Stimulated activated CD4-positive, alpha-beta T cell treated with anti-CD3 and anti-CD28 coated beads, Interleukin-2, amount 100 ng/mL, for 24 hours (primary cell): ENCODE measurements around the gene CTIF.

Experiments
- DNase-seq, 2 donors: peaks; one replicate each; pipeline ENCODE4 v3.0.0-alpha.2; 2020

Gene CTIF

DNA sequence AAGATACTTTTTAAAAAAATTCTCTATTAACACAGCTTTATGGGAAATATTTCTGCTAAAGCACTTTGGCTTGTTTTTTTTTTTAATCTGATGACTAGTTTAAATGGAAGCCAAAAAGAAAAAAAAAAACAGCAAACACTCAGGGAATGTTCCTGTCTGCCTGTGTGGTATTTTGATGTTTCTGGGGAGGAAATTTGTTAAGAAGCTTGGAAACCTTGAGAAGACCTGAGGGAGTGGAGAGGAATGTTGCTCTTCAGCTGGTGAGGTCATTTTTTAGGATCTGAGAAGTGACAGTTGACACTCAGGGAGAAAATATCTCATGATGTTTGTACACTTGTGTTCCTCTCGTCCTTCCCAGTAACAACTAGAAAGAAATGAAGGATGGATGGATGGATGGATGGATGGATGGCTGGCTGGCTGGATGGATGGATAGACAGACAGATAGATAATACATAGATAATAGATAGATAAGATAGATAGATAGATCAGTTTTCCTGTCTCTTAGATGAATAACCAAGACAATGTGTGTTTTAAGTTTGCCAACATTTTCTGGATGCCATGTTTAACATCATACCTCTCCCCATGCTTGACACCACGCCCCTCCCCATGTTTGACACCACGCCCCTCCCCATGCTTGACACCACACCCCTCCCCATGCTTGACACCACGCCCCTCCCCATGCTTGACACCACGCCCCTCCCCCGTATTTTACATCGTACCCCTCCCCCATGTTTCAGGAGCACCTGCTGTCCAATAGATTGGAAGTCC is 84.8 kb downstream of the CTIF start:
- no peak for DNase-seq

DNA sequence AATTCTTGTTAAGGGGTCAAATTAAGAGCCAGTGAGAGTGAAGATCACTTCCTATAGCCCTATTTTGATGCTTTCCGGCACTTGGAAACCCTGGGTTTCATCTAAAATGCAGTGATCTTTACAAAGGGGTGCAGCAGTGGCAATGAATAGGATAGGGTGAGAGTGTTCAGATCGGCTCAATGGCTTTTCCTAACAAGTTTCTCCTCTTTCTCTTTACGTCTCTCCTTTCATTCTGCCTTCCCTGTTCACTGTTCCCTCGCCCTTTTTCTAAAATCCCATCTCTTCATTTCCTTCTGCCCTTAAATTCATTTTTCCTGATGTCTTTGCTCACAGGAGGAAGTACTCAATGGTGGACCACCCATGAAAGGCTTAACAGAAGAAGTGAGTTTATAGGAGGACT is 86.0 kb downstream of the CTIF start:
- no peak for DNase-seq

DNA sequence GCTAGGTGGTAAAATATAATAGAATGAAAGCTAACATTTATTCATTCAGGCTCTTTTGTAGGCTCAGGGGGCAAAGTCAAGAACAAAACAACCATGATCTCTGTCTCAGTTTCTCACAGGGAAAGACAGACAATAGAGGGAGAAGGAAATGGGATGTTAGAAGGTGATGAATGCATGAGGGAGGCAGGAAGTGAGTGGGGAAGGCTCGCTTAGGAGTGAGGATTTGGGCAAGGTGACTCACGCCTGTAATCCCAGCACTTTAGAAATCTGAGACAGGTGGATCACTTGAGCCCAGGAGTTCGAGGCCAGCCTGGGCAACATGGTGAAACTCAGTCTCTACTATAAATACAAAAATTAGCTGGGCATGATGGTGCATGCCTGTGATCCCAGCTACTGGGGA is 88.4 kb downstream of the CTIF start:
- no peak for DNase-seq

DNA sequence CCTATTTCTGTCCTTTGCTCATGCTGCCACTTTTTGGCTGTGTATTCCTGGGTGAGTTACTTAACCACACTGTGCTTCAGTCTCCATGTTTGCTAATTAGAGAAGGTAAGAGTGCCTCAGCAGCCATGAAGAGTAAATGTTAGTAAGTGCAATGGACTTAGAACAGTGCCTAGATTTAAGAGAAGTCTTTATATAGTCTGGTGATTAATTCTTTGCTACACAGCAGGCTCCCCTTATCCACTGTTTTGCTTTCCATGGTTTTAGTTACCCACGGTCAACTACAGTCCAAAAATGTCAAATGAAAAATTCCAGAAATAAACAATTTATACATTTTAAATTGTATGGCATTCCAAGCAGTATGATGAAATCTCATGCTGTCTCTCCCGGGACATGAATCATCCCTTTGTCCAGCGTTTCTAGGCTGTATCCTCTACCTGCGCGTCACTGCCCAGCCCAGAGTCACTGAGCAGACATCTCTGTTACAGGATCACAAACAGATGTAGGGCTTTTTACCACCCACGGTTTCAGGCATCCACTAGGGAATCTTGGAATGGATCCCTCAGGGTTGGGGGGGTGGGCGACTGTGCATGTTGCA is 91.0 kb downstream of the CTIF start:
- no peak for DNase-seq

DNA sequence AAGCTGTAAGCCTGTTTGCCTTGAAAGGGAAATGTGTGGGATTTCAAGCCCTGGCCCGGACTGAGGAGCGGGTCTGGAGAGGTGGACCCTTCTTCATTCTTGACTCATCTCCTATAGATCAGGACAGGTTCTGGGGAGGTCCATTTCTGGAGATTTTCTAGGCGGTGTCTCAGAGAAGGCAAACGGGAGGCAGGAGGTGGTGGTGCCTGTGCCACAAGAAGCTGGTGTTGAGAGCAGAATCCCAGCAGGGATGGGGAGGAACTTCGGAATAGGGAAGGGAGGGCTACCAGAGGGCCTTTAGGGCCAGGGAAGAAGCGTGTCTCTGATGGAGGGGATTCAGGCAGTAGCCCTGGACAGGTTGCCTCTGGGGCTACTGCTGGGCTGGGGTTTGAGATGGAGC is 93.0 kb downstream of the CTIF start:
- DNase-seq, result no peak

DNA sequence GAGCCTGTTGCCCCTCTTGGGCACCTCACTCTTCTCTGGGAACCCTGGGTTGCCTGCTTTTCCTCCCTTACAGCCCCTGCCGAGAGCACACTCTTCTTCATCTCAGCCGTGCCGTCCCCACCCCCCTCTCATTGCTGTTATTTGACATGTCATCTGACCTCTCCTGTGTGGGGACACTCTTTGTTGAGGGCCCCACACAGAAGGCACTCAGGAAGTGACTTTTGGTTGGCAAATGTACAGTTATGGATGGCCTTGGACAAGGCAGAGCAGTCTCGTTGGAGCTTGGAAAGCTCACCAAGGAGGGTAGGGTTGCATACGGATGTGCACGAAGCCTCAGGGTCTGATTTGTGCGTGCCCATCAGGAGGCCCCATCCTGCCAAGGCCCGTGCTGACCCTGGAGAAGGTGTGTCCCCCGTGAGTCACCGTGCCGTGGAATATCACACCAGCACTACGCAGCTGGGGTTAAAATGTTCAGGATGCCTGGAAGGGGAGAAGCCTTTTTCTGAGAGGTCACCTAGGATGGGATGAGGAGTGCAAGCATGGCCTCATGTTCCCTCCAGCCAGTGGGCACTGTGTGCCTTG is 93.9 kb downstream of the CTIF start:
- no peak for DNase-seq

DNA sequence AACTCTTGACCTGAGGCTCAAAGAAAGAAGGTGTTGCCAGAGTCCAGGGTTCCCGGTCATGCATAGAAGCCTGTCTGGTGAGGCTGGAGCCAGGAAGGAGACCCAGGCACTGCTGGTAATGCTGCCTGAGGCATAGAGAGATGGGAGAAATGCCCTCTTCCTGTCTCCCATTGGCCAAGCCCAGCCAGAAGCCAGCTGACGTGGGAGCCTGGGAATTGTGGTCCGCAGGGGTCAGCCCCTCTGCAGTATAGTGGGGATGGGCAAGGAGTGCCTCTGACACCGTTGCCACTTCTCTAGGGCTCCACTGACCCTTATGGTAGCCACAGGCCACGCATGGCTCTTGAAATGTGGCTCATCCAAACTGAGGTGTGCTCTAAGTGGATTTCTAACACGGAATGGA is 95.7 kb downstream of the CTIF start:
- no peak for DNase-seq

DNA sequence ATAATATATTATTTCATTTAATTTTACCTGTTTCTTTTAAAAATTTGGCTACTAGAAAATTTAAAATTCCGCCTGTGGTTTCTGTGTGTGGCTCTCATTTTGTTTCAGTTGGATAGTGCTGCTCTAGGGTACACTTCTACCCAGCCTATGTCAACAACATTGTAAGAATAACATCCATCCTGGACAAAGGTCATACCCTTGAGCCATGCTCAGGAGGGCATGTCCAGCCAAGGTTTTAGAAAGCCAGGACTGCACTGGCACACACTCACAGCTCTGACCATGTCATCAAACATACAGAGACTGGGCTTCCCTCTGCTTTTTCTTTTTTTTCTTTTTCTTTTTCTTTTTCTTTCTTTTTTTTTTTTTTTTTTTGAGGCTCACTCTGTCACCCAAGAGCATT is 96.1 kb downstream of the CTIF start:
- no peak for DNase-seq

DNA sequence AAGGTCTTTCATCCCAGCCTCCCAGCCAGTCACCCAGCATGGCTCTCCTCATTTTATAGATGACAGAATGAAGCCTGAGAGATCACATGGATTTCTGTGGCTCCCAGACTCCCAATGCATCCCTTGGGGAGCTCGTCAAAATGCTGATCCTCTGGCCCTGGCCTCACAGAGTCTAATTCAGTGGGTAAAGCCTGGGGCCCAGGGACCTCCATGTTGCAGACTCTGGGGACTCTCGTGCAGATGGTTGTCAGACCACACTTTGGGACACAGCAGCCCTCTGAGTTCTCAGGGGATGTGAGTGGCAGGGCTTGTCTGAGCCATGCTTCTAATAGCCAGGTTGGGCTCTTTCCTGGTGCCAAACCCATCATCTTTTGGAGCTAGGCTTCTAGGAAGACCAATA is 97.0 kb downstream of the CTIF start:
- DNase-seq, result no peak

DNA sequence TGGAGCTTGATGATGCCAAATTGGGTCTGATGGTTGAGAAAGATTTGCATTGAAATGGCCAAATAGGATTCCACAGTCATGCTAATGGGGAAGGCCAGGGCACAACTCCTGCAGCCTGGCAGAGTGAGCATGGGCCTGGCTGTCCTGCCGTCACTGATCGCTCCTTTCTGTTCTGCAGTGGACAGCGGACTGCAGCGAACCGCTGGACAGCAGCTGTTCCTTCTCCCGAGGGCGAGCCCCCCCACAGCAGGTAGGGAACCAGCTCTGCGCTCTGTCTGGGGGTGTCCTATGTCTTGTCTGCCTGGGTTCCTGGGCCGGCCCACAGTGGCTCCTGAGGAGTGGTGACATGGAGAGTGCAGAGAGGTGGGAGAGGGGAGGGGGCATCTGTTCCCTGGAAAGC is 97.6 kb downstream of the CTIF start:
- DNase-seq, result no peak

DNA sequence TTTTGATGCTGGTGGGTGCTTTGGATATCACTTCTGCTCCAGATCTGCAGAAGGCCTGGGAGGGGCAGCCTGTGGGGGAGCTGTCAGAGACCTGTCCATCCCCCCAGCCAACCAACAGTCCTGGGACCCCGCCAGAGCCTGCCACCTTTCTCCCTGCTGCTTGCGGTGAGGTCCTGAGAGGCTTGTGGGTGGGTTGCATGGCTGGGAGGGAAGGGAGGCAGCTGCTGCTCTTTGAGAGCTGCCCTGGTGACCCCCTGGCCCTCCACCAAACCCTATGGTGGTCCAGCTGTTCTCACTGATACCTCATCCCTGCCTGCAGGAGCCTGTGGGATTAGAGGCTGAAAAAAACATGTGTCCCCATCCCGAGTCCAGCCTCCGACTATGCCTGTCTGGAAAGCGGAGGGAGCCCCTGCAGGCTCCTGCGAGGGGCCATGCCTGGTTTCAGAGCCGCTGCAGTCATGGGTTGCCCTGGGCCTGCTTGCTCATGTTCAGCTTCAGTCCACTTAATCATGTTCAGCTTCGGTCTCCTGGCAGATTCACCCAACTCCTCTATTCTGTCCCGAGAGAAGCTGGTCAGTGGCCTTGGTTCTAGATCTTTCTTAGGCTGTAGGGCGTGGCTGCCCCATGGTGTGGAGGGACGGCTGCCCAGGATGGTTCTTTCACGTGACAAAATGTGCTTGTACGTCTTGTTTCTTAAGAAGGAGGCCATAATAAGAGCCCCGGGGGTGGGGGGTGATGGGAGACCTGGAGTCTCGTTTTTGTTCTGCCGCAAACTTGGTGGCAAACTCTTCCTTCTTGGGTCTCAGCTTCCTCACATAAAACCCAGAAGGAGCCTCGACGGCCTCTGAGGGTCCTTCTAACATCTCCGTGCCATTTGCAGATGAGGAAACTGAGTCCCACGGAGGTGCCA is 98.5 kb downstream of the CTIF start:
- DNase-seq, result no peak

DNA sequence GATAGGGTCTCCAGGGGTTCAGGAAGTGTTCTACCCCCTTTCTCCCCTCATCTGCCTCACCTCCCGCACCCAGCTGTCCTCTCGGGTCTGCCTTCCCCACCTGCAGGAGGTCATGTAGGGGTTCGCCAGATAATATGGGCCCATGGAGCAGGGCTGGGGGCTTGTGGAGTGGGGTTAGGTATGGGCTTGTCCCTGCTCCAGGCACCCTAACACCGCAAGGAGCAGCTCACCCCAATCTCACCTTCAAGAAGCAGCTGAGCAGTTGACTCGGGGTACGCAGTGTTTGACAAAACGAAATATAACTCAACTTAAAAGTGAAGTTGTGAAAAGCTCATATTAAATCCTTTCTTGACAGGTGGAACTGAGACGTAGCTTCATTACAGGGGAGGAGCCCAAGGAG is 99.6 kb downstream of the CTIF start:
- DNase-seq, result no peak

DNA sequence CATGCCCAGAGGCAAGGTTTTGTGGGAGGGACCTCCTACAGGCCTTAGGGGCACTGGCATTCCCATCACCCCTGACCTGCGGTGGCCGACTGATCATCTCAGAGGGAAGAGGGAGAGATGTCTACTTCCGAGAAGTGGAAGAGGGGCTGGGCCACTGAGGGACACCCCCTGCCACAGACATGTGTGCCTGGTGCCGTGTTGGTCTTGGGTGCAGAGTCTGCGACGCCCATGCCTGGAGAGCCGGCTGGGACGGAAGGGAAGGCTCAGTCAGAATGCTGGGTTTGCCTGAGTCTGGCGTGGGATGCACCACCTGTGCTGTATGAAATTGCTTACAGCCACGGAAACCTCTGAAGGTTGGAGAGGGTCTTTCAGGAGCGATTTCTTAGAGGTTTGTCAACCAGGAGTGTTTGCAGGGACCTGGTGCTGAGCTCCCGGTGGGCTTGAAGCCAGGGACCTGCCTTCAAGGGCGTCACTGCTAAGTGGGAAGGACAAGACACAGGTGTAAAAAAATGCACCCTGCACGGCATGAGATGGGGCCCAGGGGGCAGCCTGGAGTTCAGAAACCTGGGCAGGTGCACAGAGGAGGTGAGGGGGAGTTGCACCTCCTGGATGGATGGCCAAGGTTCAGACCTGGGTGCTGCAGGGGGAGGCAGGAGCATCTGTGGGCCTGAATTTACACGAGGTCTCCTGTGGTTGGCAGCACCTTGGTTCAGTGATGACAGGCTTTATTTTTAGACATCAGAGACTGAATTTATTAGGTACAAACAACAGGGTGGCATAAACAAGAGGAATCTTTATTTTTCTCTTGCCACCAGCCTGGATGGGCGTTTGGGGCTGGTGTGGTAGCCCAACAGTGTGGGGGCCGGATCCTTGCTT is 100.3 kb downstream of the CTIF start:
- DNase-seq, result no peak

DNA sequence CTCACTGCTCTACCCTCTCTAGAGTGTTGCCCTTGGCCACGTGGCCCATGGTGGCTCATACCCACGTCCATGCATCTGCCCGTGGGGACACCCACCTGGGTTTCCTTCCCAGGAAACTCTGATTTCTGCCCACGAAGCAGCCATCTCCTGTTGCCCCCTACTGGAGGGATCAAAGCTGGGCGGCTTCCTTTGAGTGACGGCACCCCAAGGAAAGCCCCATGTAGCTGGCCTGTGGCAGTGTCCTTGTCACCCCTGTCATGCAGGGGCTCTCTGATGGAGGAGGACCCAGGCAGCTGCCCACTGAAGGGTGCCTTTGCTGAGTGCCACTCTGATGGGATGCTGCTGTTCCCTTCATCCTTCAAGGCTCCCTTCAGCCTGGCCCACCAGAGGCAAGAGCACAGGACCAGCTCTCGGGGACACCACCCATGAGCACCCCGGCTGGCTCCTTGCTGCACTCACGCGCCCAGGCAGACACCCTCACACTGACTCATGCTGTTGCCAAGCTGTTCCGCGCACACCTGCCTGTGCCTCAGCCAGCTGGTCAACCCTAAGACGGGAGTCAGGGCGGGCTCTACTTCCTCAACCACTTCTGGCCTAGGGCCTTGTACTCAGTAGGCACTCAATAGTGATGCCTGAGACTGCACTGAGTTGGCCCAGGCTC is 101.1 kb downstream of the CTIF start:
- no peak for DNase-seq

DNA sequence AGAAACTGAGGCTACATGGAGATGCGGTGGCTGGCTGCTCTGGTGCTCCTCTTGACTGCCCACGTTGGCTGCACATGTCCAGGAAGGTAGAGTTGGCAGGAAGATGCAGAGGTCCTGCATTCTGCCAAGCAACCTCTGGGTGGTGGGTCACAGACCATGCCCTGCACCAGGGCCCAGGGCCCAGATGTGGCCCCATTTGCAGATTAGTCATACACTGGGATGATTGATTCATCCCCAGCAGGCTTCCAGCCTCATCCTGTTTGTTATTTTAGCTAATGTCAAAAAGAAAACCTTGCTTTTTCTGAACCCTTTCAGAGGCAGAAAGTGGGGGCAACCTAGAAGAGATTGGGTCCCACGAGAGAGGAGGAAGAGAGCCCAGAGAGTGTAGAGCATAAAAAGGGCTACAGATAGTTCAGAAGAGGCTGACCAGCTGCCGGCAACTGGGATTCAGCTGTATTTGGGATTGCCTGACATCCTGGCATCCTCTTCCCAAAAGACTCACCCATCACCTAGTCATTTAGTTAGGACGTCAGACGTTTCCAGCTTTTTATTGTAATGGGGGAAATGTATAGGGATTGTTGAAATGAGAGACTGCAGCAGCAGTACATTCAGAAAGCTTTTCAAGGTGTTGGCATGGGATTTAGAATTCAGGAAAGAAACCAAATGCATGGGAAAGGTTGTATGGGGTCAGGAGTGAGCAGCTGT is 101.9 kb downstream of the CTIF start:
- DNase-seq, result no peak

DNA sequence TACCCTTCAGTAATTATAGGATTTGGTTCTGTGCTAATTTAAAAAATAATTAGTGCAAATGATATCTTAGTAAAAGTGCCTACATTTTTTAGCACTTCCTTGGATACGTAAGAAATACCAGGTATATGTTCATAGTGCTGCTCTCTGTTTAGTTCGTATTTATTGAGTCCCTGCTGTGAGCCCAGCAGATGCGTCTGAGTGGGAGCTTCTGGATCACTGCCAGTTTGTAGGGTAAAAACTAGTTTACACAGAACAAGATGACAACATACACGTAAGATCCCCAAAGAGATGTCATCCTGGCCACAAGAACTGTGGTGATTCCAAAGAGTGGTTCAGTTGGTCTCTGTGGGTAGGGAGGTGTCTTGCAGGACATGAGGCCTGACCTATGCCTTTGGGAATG is 103.2 kb downstream of the CTIF start:
- DNase-seq, result no peak

DNA sequence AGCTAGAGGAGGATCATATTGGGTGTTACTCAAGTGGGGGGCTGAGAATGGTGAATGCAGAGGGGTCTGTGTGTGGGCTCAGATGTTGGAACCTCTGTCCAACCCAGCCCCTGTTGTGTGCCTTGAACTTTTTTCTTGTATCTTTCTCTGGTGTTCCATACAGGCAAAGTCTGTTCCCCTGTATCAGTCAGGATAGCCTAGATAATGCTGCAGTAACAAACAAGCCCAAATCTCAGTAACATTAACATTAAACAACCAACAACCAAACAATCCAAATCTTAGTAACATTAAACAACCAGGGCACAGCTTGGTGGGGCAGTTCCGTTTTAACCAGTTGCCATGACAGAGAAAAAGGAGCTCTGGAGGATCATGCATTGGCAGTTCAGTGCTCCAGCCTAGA is 103.7 kb downstream of the CTIF start:
- no peak for DNase-seq

DNA sequence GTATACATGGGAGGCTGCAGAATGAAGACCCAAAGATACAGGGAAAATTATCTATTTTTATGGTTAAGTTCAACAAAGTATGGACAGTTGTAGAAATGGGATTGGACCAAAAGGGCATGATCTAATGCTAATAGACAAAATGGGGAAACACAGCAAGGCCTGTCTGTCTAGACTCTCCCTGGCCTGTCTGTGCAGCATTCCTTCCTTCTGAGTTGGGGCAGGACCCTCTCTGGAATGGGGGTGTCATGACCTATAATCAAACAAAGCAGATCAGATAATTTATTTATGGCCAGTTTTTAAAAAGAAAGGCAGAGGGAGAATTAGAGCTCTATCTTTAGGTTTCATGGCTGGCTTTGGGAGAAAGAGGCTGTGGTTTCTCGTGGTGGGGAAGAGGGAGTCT is 104.4 kb downstream of the CTIF start:
- no peak for DNase-seq

DNA sequence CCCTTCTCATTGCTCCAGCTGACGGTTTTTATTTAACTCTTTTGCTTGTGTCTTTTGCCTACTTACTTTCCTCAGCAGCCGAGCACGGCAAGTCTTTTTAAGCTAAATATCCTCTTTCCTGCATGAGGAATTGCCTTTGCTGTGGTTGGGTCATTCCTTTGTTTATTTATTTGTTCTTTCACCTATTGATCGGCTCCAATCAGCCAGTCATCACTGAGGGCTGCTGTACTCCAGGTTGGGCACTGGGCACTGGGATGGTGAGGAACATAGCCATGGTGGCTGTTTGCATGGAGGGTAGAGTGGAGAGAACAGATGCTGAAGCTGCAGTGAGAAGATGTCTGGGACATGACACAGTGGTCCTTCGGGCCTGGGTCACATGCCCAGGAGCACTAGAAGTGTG is 105.2 kb downstream of the CTIF start:
- no peak for DNase-seq

DNA sequence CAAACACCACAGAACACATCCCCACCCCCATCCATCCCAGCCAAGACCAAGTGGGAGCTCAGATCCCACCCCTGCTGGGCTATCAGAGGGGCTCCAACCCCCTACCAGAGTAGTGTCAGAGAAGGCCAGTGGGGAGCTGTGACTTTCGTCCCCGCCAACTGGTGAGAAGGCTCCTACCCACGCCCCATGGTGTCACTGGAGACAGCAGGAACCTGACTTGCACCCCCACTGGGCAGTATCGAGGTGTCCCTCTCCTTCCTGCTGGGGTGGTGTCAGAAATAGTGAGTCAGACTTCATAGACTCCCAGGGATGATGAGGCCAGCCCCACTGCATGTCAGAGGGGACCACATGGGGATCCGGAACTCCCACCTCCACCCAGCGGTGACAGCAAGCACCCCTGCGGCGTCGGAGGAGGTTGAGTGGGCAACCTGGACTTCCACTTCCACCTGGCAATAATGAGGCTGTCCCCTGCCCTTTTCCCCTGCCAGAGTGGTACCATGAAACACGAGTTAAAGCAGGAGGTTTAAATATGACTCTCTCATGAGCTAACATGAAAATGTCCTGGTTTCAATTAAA is 106.7 kb downstream of the CTIF start:
- DNase-seq, result no peak

DNA sequence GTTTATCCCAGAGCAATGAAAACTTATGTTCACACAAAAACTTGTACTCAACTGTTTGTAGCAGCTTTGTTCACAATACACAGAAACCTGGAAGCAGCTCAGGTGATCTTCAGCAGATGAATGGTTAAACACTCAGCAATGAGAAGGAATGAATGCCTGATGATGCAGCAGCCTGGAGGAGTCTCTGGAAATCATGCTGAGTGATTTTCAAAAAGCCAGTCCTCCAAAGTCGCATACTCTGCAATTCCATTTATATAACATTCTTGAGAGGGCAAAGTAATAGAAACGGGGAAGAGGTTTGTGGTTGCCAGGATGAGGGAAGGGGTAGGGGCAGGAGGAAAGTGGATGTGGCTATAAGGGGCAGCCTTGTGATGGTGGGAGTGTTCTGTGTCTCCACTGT is 108.1 kb downstream of the CTIF start:
- DNase-seq, result no peak
